Loucy (cell line): ENCODE measurements around the gene LENG9.

Source experiments
- H2AFZ ChIP-seq: fragments of 200-600 bp; sonication (generic); 2 replicates; pipeline ENCODE4 v1.6.0; 2016; ENCODE audit warnings: antibody characterized with exemption, mild to moderate bottlenecking, low read length, moderate library complexity
- H3F3A ChIP-seq: fragments of 200-600 bp; 2 replicates; pipeline ENCODE4 v1.6.0; 2016; ENCODE audit warnings: antibody characterized with exemption, low read depth, mild to moderate bottlenecking
- H3K27me3 ChIP-seq: fragments of 200-600 bp; sonication (generic); 2 replicates; pipeline ENCODE4 v1.6.1; 2014; ENCODE audit warnings: low read length, mild to moderate bottlenecking; ENCODE audit not compliant: insufficient read depth, poor library complexity, severe bottlenecking
- H3K36me3 ChIP-seq: fragments of 200-600 bp; sonication (generic); 2 replicates; pipeline ENCODE4 v1.6.1; 2016; ENCODE audit warnings: low read length; ENCODE audit not compliant: insufficient read depth
- H3K4me1 ChIP-seq: fragments of 200-600 bp; sonication (generic); 2 replicates; pipeline ENCODE4 v1.5.1; 2014; ENCODE audit warnings: low read length, mild to moderate bottlenecking; ENCODE audit not compliant: insufficient read depth, poor library complexity, severe bottlenecking
- H3K4me2 ChIP-seq: fragments of 200-600 bp; sonication (generic); 2 replicates; pipeline ENCODE4 v1.6.0; 2014; ENCODE audit warnings: antibody characterized with exemption, low read length, low read depth, mild to moderate bottlenecking; ENCODE audit not compliant: poor library complexity, severe bottlenecking
- H3K4me3 ChIP-seq: fragments of 200-600 bp; sonication (generic); 2 replicates; pipeline ENCODE4 v1.5.1; 2014; ENCODE audit warnings: low read length, mild to moderate bottlenecking, mixed read lengths; ENCODE audit not compliant: poor library complexity, severe bottlenecking
- H3K79me2 ChIP-seq: fragments of 200-600 bp; sonication (generic); 2 replicates; pipeline ENCODE4 v1.6.1; 2014; ENCODE audit warnings: low read length; ENCODE audit not compliant: insufficient read depth
- H3K9ac ChIP-seq: fragments of 200-600 bp; sonication (generic); 2 replicates; pipeline ENCODE4 v1.6.0; 2014; ENCODE audit warnings: mild to moderate bottlenecking, low read depth, low read length, moderate library complexity; ENCODE audit not compliant: poor library complexity, severe bottlenecking
- H3K9me2 ChIP-seq: fragments of 200-600 bp; sonication (generic); replicated peaks from 2 replicates; pipeline ENCODE4 v1.6.1; 2016; ENCODE audit warnings: low read depth, low read length, mixed read lengths
- H3K9me3 ChIP-seq: fragments of 200-600 bp; sonication (generic); 2 replicates; pipeline ENCODE4 v1.6.1; 2014; ENCODE audit warnings: mild to moderate bottlenecking, antibody characterized with exemption, low read length, low read depth; ENCODE audit not compliant: insufficient read depth
- H4K20me1 ChIP-seq: fragments of 200-600 bp; sonication (generic); 2 replicates; pipeline ENCODE4 v1.6.0; 2014; ENCODE audit warnings: antibody characterized with exemption, low read length, mild to moderate bottlenecking; ENCODE audit not compliant: insufficient read depth, poor library complexity, severe bottlenecking
- CTCF ChIP-seq: fragments of 200-600 bp; sonication (generic); conservative IDR thresholded peaks from 2 replicates; pipeline ENCODE4 v1.5.1; 2014; ENCODE audit warnings: mild to moderate bottlenecking, antibody characterized with exemption, low read length
- EZH2phosphoT487 ChIP-seq: fragments of 200-600 bp; IDR thresholded peaks from 2 replicates; pipeline ENCODE4 v1.6.1; 2018; ENCODE audit warnings: antibody characterized with exemption, mild to moderate bottlenecking, moderate library complexity, borderline replicate concordance

Gene LENG9

GRCh38 chr19:54480051-54480450, 16.5 kb upstream of the LENG9 start:
- Histone ChIP-seq H3K79me2 (no peaks in the 10 kb centered on the region), H2AFZ (no peak overlapping the region), H3K9me2 (no peaks in the 10 kb centered on the region), H3K9me3 (no peaks in the 10 kb centered on the region), H3K4me3 (no peak overlapping the region), H4K20me1 (no peaks in the 10 kb centered on the region), H3K36me3 (no peaks in the 10 kb centered on the region), H3K27me3 (no peaks in the 10 kb centered on the region), H3K4me1 (peaks cover 3% of the 10 kb centered on the region), H3F3A (no peaks in the 10 kb centered on the region), H3K9ac (no peak overlapping the region), H3K4me2 (no peak overlapping the region)
- no peak for TF ChIP-seq CTCF
- TF ChIP-seq EZH2phosphoT487: no peak

GRCh38 chr19:54478677-54479266, 15.2 kb upstream of the LENG9 start:
- Histone ChIP-seq H3K4me1 (peaks cover 3% of the 10 kb centered on the region), H3K4me2 (no peak overlapping the region), H3K79me2 (no peaks in the 10 kb centered on the region), H3K9me3 (no peaks in the 10 kb centered on the region), H3K9me2 (no peaks in the 10 kb centered on the region), H4K20me1 (no peaks in the 10 kb centered on the region), H3K27me3 (no peaks in the 10 kb centered on the region), H2AFZ (no peak overlapping the region), H3K9ac (no peak overlapping the region), H3K36me3 (no peaks in the 10 kb centered on the region), H3F3A (no peaks in the 10 kb centered on the region), H3K4me3 (no peak overlapping the region)
- TF ChIP-seq CTCF (peak; percentile 76), EZH2phosphoT487 (no peak)

GRCh38 chr19:54477650-54478049, 14.1 kb upstream of the LENG9 start:
- TF ChIP-seq CTCF: no peak
- TF ChIP-seq EZH2phosphoT487: no peak
- H3K9ac ChIP-seq: no peak overlapping the region
- peaks cover 2% of the 10 kb centered on the region for H3K4me1 ChIP-seq
- no peak overlapping the region for H3K4me3 ChIP-seq
- H3K4me2 ChIP-seq: no peak overlapping the region
- no peaks in the 10 kb centered on the region for H4K20me1 ChIP-seq
- H3K79me2 ChIP-seq: no peaks in the 10 kb centered on the region
- H3K27me3 ChIP-seq: no peaks in the 10 kb centered on the region
- H3K9me2 ChIP-seq: no peaks in the 10 kb centered on the region
- H3F3A ChIP-seq: no peaks in the 10 kb centered on the region
- no peaks in the 10 kb centered on the region for H3K36me3 ChIP-seq
- no peaks in the 10 kb centered on the region for H3K9me3 ChIP-seq
- H2AFZ ChIP-seq: no peak overlapping the region
